Activated T-helper 1 cell treated with Interleukin-2 at 50 U/mL for 16 hours (primary cell): ENCODE data around the gene GALR3.

Experiments
- DNase-seq: peaks from one replicate; pipeline ENCODE4 v3.0.0-alpha.2; 2020; ENCODE audit warnings: low read depth

GALR3 gene

DNA sequence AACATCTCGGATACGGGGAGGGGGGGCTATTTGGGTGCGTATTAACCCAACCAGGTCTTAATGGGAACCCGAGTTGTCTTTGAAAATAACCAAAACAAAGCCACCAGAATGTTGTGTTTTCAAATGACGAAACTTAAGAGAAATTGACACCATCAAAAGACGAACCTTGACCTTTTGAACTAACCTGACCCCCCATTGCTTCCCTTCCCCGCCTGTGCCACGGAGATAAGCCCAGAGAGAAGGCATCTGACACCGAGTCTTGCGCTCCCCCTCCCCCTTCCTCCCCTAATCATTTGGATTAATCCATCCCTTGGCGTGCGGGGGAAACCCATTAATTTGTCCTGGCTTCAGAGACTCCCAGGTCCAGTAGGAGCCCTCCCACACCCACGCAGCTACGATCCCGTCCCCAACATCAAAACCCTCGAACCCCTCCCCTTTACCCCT lies 20.0 kb upstream of the GALR3 start:
- DNase-seq = no peak

DNA sequence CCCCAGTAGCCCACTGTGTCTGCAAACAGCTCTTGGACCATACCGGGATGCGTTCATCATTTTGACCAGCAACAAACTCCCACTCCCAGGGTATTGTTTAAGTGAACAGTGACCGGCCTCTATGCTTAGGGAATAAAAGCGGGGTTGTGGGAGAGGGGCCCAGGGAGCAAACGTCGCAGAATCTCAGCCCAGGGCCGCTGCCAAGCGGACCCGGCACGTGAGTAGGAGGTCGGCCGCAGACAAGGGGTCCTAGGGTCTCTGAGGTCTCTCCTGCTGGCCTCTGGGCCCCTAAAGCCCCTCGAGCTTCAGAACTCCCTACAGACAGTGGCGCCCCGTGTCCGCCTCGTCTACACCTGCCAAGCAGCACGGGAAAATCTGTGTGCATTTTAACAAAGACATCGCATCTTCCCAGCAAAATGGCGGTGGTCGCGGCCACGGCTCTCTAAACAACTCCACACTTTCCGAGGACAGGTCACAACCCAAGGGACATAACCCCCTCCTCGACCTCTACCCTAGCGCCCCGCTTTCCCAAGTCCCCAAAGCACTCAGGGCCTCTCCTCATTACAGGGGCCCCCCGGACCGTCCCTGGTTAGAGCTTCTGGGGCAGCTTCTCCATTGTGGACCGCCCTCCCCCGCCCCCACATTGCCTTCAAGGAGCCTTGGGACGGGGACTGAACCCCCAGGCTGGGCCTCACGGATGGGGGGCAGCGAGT lies 19.4 kb upstream of the GALR3 start:
- no peak for DNase-seq

DNA sequence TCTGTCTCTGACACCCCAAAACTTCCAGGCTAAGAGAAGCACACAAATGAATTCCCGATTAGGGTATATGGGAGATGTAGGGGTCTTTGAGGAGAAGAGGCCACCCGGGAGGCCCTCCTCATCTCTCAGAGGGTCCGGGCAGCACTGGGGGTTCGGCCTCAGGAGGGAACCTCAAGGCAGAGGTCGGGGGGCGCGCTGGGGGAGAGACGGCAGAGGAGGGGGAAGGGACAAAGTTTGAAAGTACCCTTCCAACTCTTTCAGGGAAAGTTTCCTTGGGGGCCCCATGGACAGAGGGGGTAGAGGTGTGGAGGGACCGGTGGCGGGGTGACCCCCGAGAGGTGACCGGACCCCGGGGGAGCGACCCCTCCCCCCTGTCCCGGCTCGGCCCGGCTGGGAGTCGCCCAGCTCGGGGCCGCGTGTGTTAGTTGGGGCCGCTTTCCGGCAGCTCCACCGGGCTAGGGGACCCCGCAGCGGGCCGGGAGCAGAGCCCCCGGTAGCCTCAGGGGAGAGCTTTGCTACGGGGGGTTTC lies 18.8 kb upstream of the GALR3 start:
- no peak for DNase-seq

DNA sequence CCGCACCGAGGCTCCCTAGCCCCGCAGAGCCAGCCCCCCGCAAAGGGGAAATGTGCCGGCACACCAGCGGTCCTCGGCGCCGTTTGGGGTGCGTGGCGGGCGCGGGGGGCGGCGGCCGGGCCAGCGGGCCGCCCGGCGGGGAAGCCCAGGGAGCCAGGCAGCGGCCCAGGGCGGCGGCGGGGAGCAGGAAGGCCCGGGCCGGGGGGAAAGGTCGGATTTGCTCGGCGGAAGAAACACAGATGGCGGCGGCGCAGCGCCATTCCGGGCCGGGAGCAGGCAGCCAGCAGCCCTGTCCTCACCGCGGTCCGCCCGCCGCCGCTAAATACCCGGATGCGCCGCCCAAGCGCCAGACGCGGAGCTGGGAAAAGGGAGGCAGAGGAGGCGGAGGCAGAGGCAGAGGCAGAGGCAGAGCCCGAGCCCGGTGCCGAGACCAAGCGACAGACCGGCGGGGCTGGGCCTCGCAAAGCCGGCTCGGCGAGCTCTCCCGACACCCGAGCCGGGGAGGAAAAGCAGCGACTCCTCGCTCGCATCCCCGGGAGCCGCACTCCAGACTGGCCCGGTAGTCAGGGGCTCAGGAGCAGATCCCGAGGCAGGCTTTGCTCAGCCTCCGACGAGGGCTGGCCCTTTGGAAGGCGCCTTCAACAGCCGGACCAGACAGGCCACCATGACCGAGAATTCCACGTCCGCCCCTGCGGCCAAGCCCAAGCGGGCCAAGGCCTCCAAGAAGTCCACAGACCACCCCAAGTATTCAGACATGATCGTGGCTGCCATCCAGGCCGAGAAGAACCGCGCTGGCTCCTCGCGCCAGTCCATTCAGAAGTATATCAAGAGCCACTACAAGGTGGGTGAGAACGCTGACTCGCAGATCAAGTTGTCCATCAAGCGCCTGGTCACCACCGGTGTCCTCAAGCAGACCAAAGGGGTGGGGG lies 18.0 kb upstream of the GALR3 start:
- DNase-seq = peak; percentile 41

DNA sequence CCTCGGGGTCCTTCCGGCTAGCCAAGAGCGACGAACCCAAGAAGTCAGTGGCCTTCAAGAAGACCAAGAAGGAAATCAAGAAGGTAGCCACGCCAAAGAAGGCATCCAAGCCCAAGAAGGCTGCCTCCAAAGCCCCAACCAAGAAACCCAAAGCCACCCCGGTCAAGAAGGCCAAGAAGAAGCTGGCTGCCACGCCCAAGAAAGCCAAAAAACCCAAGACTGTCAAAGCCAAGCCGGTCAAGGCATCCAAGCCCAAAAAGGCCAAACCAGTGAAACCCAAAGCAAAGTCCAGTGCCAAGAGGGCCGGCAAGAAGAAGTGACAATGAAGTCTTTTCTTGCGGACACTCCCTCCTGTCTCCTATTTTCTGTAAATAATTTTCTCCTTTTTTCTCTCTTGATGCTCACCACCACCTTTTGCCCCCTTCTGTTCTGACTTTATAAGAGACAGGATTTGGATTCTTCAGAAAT lies 17.3 kb upstream of the GALR3 start:
- no peak for DNase-seq

DNA sequence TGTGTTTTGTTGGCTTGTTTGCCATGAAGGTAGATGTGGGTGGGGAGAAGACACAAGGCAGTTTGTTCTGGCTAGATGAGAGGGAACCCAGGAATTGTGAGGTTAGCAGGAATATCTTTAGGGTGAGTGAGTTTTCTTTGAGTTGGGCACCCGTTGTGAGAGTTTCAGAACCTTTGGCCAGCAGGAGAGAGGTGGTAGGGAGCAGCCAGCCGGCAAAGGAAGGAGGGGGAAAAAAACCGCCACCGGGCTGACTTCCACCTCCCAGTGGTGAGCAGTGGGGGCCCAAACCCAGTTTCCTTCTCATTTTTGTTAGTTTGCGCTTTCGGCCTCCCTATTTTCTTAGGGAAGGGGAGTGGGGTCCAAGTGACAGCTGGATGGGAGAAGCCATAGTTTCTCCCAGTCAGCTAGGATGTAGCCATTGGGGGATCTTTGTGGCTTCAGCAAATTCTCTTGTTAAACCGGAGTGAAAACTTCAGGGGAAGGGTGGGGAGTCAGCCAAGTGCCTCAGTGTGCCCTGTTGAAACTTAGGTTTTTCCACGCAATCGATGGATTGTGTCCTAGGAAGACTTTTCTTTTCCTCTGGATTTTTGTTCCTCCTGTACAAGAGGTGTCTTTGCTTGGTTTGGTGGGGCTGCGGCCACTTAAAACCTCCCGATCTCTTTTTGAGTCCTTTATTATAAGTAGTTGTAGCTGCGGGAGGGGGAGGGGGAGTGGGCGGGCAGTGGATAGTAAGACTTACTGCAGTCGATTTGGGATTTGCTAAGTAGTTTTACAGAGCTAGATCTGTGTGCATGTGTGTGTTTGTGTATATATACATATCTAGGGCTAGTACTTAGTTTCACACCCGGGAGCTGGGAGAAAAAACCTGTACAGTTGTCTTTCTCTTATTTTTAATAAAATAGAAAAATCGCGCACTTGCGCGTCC lies 16.5 kb upstream of the GALR3 start:
- DNase-seq = no peak

DNA sequence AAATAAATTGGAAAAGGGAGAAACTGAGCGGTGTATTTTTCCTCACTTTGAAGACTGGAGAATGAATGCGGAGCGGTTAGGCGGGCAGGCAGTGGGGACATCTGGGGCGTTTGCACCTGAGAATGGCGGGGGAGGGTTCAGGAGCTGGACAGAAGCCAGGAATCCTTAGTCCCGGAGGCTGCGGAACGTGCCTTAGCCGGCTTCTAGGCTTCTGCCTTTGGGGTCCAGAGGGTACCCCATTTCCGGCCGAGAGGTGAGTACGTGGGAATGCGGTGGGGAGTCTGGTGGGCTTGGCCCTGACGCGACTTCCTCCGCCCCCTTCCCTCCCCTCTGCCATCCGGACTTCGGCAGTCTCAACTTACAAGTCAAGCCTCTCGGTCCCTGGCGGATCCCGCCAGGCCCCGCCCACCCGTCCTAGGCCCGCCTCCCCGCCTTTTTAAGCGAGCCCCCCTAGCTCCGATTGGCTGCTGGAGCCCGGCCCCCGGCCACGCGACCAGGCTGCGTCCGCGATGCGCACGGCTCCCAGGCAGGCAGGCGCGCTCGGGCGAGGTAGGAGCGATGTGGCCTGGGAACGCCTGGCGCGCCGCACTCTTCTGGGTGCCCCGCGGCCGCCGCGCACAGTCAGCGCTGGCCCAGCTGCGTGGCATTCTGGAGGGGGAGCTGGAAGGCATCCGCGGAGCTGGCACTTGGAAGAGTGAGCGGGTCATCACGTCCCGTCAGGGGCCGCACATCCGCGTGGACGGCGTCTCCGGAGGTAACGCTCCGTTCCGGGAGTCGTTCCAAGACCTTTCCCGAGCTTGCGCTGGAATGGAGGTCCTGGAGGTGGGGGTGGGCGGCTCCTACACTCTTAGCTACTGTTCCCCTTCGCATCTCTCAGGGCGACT lies 15.5 kb upstream of the GALR3 start, which contains the start of gene GCAT:
Gene GCAT (plus strand): TSS at position 525 of the 884 bp plus-strand sequence. CDS start 34 bp downstream, at position 559.
- peak; percentile 67 for DNase-seq

DNA sequence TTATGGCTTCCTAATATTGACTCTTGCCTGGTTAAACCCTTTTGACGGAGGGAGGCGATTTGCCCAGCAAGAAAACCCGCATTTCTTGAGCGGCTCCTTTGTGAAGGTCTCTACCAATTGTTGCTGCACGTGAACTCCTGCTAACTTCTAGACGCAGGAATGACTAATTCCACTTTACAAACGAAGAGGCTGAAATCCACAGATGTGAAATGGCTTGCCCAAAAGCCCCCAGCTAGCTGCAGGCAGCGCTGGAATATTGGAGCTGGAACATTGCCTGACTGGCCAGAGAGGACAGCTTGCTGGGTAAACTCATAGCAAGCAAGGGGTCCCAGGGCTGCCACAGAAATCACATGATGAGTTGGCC lies 14.9 kb upstream of the GALR3 start:
- no peak for DNase-seq

DNA sequence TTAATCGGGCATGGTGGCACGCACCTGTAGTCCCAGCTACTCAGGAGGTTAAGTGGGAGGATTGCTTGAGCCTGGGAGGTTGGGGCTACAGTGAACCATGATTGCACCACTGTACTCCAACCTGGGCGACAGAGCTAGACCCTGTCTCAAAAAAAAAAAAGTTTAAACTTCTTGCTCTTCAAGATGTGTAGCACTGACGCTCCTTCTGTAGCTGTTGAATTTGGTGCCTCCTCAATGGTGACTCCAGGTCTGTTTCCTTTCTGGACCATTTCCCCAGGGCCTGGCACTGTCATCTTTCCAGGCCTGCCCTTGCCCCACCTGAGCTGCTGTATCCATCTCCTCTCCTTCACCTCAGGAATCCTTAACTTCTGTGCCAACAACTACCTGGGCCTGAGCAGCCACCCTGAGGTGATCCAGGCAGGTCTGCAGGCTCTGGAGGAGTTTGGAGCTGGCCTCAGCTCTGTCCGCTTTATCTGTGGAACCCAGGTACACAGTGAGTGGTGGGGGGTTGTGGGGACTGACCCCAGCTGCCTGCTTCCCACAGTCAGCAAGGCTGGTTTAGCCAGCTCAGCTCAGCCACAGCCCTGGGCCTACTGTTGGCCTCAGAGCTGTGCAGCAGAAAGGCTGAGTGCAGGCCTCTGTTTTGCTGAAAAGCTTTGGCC lies 13.4 kb upstream of the GALR3 start:
- no peak for DNase-seq

DNA sequence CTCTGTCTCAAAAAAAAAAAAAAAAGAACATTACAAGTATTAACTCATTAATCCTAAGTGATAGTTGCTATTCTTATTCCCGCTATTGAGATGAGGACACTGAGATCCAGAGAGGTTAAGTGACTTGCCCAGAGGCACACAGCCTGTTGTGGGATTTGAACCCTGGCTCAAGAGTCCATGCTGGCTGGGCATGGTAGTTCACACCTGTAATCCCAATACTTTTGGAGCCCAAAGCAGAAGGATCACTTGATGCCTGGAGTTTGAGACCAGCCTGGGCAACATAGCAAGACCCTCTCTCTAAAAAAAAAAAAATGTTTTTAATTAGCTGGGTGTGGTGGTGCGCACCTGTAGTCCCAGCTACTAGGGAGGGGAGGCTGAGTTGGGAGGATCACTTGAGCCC lies 11.3 kb upstream of the GALR3 start:
- no peak for DNase-seq

DNA sequence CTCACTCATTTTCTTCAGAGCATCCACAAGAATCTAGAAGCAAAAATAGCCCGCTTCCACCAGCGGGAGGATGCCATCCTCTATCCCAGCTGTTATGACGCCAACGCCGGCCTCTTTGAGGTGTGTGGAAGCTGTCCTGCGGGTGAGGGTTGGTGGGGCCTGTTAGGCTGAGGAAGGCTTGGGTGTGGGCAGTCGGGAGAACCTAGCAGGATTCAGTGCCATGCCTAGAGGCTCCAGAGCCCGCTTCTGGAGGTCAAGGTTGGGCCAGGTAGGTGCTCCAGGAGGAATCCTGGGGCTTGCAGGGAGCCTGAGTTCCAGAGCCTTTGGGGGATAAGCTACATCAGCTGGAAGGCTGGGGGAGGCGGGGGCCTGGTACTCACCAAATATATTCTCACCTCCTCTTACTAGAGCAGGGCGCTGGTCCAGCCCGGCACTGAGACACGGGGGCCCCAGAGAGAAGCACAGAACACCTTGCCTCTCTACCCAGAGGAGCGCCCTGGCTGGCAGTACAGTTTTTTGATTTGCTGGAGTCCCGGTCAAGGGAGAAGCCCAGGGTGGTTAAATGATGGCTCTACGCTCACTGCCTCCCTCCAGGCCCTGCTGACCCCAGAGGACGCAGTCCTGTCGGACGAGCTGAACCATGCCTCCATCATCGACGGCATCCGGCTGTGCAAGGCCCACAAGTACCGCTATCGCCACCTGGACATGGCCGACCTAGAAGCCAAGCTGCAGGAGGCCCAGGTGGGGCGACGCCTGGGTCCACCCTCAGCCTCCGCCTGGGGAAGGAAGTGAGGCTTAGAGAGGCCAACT lies 10.1 kb upstream of the GALR3 start:
- no peak for DNase-seq

DNA sequence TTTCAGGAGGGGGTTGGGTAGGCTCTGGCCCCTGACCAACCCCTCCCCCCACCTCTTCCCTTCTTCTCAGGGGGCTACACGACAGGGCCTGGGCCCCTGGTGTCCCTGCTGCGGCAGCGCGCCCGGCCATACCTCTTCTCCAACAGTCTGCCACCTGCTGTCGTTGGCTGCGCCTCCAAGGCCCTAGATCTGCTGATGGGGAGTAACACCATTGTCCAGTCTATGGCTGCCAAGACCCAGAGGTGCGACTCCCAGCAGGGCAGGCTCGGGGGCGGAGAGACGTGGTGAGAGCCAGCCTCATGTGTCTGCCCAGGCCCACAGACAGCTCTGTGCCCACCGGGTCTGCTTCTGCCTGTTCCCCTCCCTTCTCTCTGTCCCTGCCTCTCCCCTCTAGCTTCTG lies 7.6 kb upstream of the GALR3 start:
- no peak for DNase-seq

DNA sequence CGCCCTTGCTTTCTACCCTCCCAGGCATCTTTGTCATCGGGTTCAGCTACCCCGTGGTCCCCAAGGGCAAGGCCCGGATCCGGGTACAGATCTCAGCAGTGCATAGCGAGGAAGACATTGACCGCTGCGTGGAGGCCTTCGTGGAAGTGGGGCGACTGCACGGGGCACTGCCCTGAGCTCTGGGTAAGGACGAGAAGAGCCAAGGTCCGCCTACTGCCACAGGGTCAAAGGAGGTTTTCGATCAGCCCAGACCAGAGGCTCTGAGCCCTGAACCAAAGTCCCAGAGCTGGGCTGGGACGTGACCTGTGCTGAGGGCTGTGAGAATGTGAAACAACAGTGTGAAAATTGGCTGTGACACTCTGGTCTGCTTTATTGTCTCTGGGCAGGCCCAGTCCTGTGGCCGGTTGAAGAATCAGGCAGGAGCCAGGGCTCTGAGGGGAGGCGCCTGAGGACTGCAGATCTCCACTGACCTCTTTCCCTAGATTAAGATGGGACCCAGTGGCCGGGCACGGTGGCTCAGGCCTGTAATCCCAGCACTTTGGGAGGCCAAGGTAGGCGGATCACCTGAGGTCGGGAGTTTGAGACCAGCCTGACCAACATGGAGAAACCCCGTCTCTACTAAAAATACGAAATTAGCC lies 6.5 kb upstream of the GALR3 start:
- DNase-seq = no peak

DNA sequence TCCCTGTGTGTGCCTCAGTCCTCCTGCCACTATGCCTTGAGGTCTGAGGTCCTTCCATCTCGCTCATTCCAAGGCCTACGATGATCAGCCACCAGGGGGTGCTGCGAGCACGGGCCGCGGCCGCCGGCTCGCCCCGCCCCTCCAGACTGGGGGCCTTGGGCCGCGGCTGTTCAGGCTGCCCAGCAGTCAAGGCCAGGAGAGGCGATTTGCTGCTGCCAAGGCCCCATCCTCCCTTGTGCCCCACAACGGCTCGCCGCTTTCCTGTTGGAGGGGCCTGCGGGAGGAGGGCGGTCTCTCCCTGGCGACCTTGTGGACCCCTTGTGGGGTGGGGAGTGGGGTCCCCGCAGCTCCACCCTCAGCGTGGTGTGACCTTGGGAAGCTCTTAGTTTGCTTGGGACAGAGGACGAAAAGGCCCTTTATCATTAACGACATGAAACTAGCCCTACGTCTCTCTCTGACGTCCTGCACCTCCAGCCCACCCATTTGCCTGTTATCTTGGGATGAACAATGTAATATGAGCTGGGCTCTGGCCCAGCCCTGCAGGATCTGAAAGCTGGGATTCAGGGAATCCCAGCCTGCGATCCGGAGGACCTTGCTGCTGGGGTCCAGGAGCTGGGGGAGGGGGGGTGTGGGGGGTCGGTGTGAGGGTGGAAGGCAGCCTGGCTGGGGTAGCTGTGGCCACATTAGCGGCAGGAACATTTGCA lies 5.3 kb upstream of the GALR3 start:
- DNase-seq = peak; percentile 62

DNA sequence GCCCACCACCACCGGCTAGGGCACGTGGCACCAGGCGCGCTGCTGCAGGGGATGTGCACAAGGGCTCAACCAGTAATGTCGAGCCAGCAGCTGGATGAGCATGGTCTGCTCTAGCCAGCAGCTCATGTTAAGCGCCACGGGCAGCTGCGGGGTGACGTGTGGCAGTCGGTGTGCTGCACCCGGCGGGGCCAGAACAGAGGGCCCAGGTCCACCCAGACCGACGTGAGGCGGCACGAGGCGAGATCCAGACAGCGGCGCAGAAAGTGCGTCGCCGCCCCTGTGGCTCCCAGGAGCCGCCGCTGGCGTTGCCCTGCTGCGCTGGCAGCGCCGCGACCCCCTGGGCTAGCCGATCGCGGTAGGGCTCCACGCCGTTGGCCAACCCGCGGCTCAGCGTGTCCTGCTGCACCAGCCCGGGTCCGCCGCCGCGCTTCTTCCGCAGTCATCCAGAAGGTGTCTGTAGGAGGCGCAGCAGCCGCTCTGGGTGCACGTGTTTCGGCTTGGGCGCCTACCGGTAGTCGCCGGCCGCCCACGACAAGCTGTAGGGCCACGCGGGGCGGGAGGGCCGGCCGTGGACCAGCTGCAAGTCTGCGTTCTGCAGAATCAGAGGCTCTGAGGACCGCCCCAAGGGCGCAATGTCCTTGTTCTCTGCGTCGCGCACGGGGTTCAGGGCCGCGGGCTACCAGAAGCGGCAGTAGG lies 4.6 kb upstream of the GALR3 start:
- peak; percentile 42 for DNase-seq

DNA sequence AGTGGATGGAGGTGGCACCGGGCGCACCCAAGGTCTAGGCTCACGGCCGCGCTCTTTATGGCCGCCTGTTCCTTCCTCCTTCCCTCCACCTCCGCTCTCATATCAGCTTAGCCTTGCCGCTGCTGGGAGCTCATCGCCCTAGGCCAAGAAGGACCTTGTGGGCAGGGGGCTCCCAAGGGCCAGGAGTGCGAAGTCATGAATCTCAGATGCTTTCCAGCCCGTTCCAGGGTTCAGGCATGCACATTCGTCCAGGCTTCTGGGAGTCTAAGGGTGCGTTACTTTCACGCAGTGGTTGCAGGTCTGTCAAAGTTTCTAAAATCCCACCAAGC lies 4.1 kb upstream of the GALR3 start:
- no peak for DNase-seq

DNA sequence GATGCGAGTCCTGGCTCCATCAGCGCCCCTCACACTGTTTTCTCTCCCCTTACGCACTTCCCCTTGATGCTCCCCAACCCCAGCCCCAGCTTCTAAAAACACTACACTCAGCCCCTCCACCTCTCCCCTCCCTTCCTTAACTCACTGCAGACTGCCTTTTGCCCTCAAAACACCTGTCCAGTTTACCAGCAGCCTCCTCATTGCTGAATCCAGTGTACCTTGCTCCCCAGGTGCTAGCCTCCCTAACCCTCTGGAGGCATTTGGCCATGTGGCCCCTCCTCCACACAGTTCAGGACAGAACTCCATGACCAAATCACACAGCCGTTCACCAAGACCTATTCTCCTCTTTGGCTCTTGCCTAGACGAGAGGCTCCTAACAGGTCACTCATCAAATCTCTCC lies 2.8 kb upstream of the GALR3 start:
- DNase-seq = no peak
